Measurements from ENCODE around the gene CALU. TPM values are rescaled to one million over a fixed set of nuclear protein-coding genes. Genes with fewer than 3 reads are reported as not detected.

The CALU gene
- total and polyA plus RNA-seq, 2 donors (not counting 1 experiment from before 2014, with no cell fraction given) = 5.1 to 11.2 TPM

DNA sequence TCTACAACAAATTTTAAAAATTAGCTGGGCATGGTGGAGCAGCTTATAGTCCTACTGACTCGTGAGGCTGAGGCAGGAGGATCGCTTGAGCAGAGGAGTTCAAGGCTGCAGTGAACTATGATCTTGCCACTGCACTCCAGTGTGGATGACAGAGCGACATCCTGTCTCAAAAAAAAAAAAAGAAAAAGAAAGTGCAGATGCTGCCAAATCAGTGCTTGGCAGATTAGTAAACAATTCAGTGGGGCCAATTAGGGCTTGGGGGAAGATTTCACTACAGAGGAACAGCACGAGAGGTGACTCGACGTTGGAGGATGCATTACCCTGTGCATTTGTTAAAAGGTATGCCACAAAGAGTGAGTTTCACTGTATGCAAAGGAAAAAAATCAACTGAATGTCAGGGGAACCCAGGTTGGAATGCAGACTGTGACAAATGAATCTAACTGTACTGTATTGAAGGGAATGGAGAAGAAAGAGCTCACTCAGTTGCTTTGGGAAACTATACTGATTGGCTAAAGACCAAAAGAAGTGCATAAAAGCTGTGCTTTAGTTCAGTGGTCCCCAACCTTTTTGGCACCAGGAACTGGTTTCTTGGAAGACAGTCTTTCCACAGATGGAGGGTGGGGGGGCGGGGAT lies 35.4 kb upstream of the CALU start:
- DNase-seq (no peak), ATAC-seq (ENCODE audit: low read depth) (no peak)
- no peak overlapping the region for H3K27ac Mint-ChIP-seq
- Histone ChIP-seq H3K9ac (ENCODE audit: low read length) (no peak overlapping the region), H3K27me3 (replicated peaks in 1 of 4; ENCODE audit: control extremely low read depth in 1 of 4, control insufficient read depth in 3 of 4, insufficient read depth in 4 of 4, low read length in 3 of 4) (peaks cover 0 to 22% (median 8%) of the 10 kb centered on the region in 4 experiments), H4K20me1 (ENCODE audit: control insufficient read depth, insufficient read depth, low read length, poor library complexity, severe bottlenecking) (no peaks in the 10 kb centered on the region), H3K9me3 (ENCODE audit: control extremely low read depth in 1 of 3, control insufficient read depth in 2 of 3, insufficient read depth in 1 of 3, low read length in 2 of 3) (no peaks in the 10 kb centered on the region), H3K36me3 (replicated peaks in 1 of 2; ENCODE audit: control extremely low read depth in 1 of 2, control insufficient read depth in 1 of 2, extremely low read depth in 1 of 2, insufficient read depth in 2 of 2, low read length in 1 of 2) (no peaks in the 10 kb centered on the region), H3K4me1 (ENCODE audit: control insufficient read depth in 2 of 2, insufficient read depth in 2 of 2, low read length in 2 of 2) (no peaks in the 10 kb centered on the region), H2AFZ (ENCODE audit: insufficient read depth, low read depth, low read length, poor library complexity, severe bottlenecking) (no peak overlapping the region), H3K27ac (ENCODE audit: low read length in 2 of 2) (no peak overlapping the region), H3K4me2 (replicated peaks; ENCODE audit: low read depth, low read length, poor library complexity, severe bottlenecking) (no peak overlapping the region), H3K79me2 (ENCODE audit: control insufficient read depth, insufficient read depth, low read length) (no peaks in the 10 kb centered on the region), H3K4me3 (ENCODE audit: control extremely low read depth in 1 of 5, extremely low read depth in 1 of 5, insufficient read depth in 1 of 5, low read depth in 2 of 5, low read length in 4 of 5) (no peak overlapping the region)
- no peak overlapping the region for H3K4me3 Mint-ChIP-seq
- intact Hi-C loops (cut with micrococcal nuclease) = no loop called here
- ChIA-PET CTCF (no interaction called here), POLR2A (no interaction called here)
- H3K4me1 Mint-ChIP-seq = no peaks in the 10 kb centered on the region
- no peak for TF ChIP-seq EZH2 (IDR thresholded peaks at IDR 0.05; ENCODE audit: borderline replicate concordance, insufficient read depth, low read depth, low read length, poor library complexity, severe bottlenecking)
- no peak for TF ChIP-seq CTCF (IDR thresholded peaks at IDR 0.05)
- no peaks in the 10 kb centered on the region for H3K9me3 Mint-ChIP-seq (ENCODE audit: insufficient read depth)
- WGBS (ENCODE audit: insufficient coverage) = 92% methylated on average over 5 of the region's 7 CpGs
- peaks cover 41% of the 10 kb centered on the region for H3K27me3 Mint-ChIP-seq

GRCh38 chr7:128705891-128706333 lies 33.2 kb upstream of the CALU start:
- Mint-ChIP-seq H3K27ac (no peak overlapping the region), H3K9me3 (ENCODE audit: insufficient read depth) (no peaks in the 10 kb centered on the region), H3K4me1 (no peaks in the 10 kb centered on the region), H3K4me3 (no peak overlapping the region), H3K27me3 (peaks cover 29% of the 10 kb centered on the region)
- no peak overlapping the region for H3K4me2 ChIP-seq (replicated peaks; ENCODE audit: low read depth, low read length, poor library complexity, severe bottlenecking)
- no peaks in the 10 kb centered on the region for H4K20me1 ChIP-seq (ENCODE audit: control insufficient read depth, insufficient read depth, low read length, poor library complexity, severe bottlenecking)
- no peak overlapping the region for H3K4me3 ChIP-seq (ENCODE audit: control extremely low read depth in 1 of 5, extremely low read depth in 1 of 5, insufficient read depth in 1 of 5, low read depth in 2 of 5, low read length in 4 of 5)
- DNase-seq (no peak), ATAC-seq (ENCODE audit: low read depth) (no peak)
- WGBS (ENCODE audit: insufficient coverage) = no CpG with 5 or more reads among the region's 3 CpGs
- peaks cover 0 to 6% (median 2%) of the 10 kb centered on the region in 4 experiments for H3K27me3 ChIP-seq (replicated peaks in 1 of 4; ENCODE audit: control extremely low read depth in 1 of 4, control insufficient read depth in 3 of 4, insufficient read depth in 4 of 4, low read length in 3 of 4)
- no peaks in the 10 kb centered on the region for H3K36me3 ChIP-seq (replicated peaks in 1 of 2; ENCODE audit: control extremely low read depth in 1 of 2, control insufficient read depth in 1 of 2, extremely low read depth in 1 of 2, insufficient read depth in 2 of 2, low read length in 1 of 2)
- H3K9ac ChIP-seq (ENCODE audit: low read length) = no peak overlapping the region
- no peaks in the 10 kb centered on the region for H3K9me3 ChIP-seq (ENCODE audit: control extremely low read depth in 1 of 3, control insufficient read depth in 2 of 3, insufficient read depth in 1 of 3, low read length in 2 of 3)
- no peaks in the 10 kb centered on the region for H3K79me2 ChIP-seq (ENCODE audit: control insufficient read depth, insufficient read depth, low read length)
- H2AFZ ChIP-seq (ENCODE audit: insufficient read depth, low read depth, low read length, poor library complexity, severe bottlenecking) = no peak overlapping the region
- TF ChIP-seq EZH2 (IDR thresholded peaks at IDR 0.05; ENCODE audit: borderline replicate concordance, insufficient read depth, low read depth, low read length, poor library complexity, severe bottlenecking) (no peak), CTCF (IDR thresholded peaks at IDR 0.05) (no peak)
- CTCF ChIA-PET = no interaction called here
- H3K27ac ChIP-seq (ENCODE audit: low read length in 2 of 2) = no peak overlapping the region
- intact Hi-C loops (cut with micrococcal nuclease) = no loop called here
- POLR2A ChIA-PET = no interaction called here
- no peaks in the 10 kb centered on the region for H3K4me1 ChIP-seq (ENCODE audit: control insufficient read depth in 2 of 2, insufficient read depth in 2 of 2, low read length in 2 of 2)

Data from B cell (primary cell).